KMS-11 (cell line): ENCODE results near the gene SIGLEC15.
"Not testable (repeated sequence)": the region's sequence is repeated elsewhere in the genome, so short reads cannot be mapped to it uniquely, and the experiment has no call there.

ENCODE experiments used
- H2AFZ ChIP-seq: fragments of 200-600 bp; sonication (generic); 2 replicates; pipeline ENCODE4 v1.6.1; 2016; ENCODE audit warnings: antibody characterized with exemption, mixed run types, low read depth
- H3K27ac ChIP-seq: fragments of 200-600 bp; sonication (generic); 2 replicates; pipeline ENCODE4 v1.6.1; 2016; ENCODE audit warnings: mild to moderate bottlenecking, mixed run types
- H3K27me3 ChIP-seq: fragments of 200-600 bp; sonication (generic); 2 replicates; pipeline ENCODE4 v1.6.1; 2017; ENCODE audit warnings: mild to moderate bottlenecking, low read depth, mixed run types, moderate library complexity; ENCODE audit not compliant: insufficient read depth
- H3K36me3 ChIP-seq: fragments of 200-600 bp; sonication (generic); 2 replicates; pipeline ENCODE4 v1.6.1; 2017; ENCODE audit warnings: mild to moderate bottlenecking, mixed run types; ENCODE audit not compliant: insufficient read depth
- H3K4me1 ChIP-seq: fragments of 200-600 bp; sonication (generic); 2 replicates; pipeline ENCODE4 v1.6.1; 2016; ENCODE audit warnings: mild to moderate bottlenecking, low read depth, mixed run types; ENCODE audit not compliant: poor library complexity, severe bottlenecking
- H3K4me2 ChIP-seq: fragments of 200-600 bp; sonication (generic); 2 replicates; pipeline ENCODE4 v1.7.0; 2016; ENCODE audit warnings: mild to moderate bottlenecking, mixed run types
- H3K4me3 ChIP-seq: fragments of 200-600 bp; sonication (generic); IDR thresholded peaks from 2 replicates; pipeline ENCODE4 v1.6.1; 2017; ENCODE audit warnings: low read depth, low read length, mixed read lengths; ENCODE audit not compliant: insufficient read depth
- H3K79me2 ChIP-seq: fragments of 200-600 bp; sonication (generic); 2 replicates; pipeline ENCODE4 v1.6.1; 2016; ENCODE audit warnings: low read depth, mixed run types; ENCODE audit not compliant: insufficient read depth
- H3K9ac ChIP-seq: fragments of 200-600 bp; sonication (generic); 2 replicates; pipeline ENCODE4 v1.6.1; 2016; ENCODE audit warnings: mild to moderate bottlenecking, mixed run types
- H4K20me1 ChIP-seq: fragments of 200-600 bp; sonication (generic); 2 replicates; pipeline ENCODE4 v1.6.1; 2016; ENCODE audit warnings: mild to moderate bottlenecking, mixed run types; ENCODE audit not compliant: insufficient read depth
- TF ChIP-seq, protein P1 (sequence below): fragments of 200-600 bp; sonication (generic); conservative IDR thresholded peaks from 2 replicates; pipeline ENCODE4 v1.6.1; 2017; ENCODE audit warnings: low read depth, mild to moderate bottlenecking, antibody characterized with exemption, low read length, moderate library complexity, mixed read lengths

The SIGLEC15 gene

DNA sequence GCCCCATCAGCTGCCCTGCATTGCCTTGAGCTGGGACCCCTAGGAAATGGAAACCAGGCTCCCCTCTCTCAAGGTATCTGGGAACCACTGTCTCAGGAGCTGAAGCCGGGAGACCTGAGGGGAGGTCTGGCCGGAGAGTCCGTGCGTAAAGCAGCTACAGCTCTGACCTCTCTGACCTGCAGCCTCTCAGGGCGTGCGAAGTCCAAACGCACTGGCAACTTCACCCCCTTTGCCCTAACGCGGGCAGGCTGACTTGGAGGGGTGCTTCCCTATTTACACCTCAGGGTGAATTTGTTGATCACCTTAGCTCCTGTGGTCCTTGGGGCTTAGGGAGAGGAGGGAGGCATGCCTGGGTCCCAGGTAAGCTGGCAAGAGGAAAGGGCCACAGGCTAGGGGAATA, 17.5 kb downstream of the SIGLEC15 start:
- no peak overlapping the region for H2AFZ ChIP-seq
- no peaks in the 10 kb centered on the region for H3K79me2 ChIP-seq
- H3K27me3 ChIP-seq: no peaks in the 10 kb centered on the region
- H4K20me1 ChIP-seq: no peaks in the 10 kb centered on the region
- H3K4me3 ChIP-seq: no peak overlapping the region
- no peak overlapping the region for H3K27ac ChIP-seq
- H3K9ac ChIP-seq: no peak overlapping the region
- no peaks in the 10 kb centered on the region for H3K36me3 ChIP-seq
- TF ChIP-seq, protein P1, sequence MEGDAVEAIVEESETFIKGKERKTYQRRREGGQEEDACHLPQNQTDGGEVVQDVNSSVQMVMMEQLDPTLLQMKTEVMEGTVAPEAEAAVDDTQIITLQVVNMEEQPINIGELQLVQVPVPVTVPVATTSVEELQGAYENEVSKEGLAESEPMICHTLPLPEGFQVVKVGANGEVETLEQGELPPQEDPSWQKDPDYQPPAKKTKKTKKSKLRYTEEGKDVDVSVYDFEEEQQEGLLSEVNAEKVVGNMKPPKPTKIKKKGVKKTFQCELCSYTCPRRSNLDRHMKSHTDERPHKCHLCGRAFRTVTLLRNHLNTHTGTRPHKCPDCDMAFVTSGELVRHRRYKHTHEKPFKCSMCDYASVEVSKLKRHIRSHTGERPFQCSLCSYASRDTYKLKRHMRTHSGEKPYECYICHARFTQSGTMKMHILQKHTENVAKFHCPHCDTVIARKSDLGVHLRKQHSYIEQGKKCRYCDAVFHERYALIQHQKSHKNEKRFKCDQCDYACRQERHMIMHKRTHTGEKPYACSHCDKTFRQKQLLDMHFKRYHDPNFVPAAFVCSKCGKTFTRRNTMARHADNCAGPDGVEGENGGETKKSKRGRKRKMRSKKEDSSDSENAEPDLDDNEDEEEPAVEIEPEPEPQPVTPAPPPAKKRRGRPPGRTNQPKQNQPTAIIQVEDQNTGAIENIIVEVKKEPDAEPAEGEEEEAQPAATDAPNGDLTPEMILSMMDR: no peak
- H3K4me1 ChIP-seq: no peaks in the 10 kb centered on the region
- H3K4me2 ChIP-seq: no peak overlapping the region

DNA sequence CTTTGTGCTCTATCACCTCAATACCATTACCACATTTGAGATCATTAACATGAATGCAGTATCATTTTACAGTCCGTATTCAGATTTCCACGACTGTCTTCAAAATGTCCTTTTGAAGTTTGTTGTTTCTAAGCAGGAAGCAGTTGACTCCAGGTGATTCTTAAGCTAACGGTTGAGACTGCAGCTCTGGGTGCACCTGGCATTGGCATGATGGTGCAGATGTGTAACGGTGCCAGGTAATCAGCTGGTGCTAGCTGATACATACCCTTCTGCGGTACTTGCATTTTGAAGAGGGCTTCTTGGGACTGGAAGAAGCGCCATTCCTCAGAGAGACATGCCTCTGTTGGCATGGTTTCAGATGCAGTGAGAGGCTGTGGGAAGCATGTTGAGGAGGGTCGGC, 19.5 kb downstream of the SIGLEC15 start:
- Histone ChIP-seq H4K20me1 (no peaks in the 10 kb centered on the region), H3K4me3 (no peak overlapping the region), H3K4me2 (no peak overlapping the region), H3K79me2 (no peaks in the 10 kb centered on the region), H3K27ac (no peak overlapping the region), H3K9ac (no peak overlapping the region), H2AFZ (no peak overlapping the region), H3K36me3 (no peaks in the 10 kb centered on the region), H3K27me3 (no peaks in the 10 kb centered on the region), H3K4me1 (no peaks in the 10 kb centered on the region)
- TF ChIP-seq, protein P1: no peak

DNA sequence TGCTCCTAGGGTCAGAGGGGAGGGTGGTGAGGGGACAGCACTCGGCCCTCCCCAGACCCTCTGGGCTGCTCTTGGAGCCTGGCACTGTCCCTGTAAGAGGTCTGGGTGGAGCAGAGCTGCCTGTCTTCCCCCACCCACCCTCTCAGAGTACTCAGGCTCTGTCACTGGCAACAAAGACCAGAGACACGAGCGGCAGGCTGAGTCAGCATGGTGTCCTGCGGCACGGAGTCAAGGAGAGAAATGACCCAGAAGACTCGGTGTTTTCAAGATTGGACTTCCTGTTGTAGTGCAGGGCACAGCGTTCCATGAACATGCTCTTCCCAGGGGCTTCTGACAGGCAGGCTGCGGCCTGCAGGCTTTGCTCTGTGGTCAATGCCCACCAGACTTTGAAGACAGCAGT, 19.9 kb downstream of the SIGLEC15 start:
- H3K4me2 ChIP-seq: no peak overlapping the region
- no peaks in the 10 kb centered on the region for H3K36me3 ChIP-seq
- H3K4me1 ChIP-seq: no peaks in the 10 kb centered on the region
- TF ChIP-seq, protein P1: no peak
- no peaks in the 10 kb centered on the region for H4K20me1 ChIP-seq
- no peaks in the 10 kb centered on the region for H3K79me2 ChIP-seq
- no peaks in the 10 kb centered on the region for H3K27me3 ChIP-seq
- H2AFZ ChIP-seq: no peak overlapping the region
- H3K4me3 ChIP-seq: no peak overlapping the region
- H3K9ac ChIP-seq: no peak overlapping the region
- no peak overlapping the region for H3K27ac ChIP-seq

DNA sequence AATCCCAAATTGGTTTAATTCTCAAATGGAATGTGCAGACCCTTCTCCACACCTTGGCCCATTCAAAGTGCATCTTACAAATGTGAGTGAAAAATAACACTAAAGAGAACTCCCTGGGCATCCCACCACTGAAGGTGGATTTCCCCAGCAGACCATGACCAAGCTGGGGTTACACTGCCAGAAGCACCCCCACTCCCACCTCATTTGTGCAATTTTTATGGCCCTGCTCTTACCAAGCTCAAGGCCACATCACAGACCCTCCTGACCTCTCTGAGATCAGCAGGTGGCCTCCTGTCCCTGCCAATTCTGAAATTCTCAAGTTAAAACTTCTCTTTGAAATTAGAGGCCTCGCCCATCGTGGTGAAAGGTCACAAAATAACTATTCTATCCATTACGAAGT, 21.6 kb downstream of the SIGLEC15 start:
- Histone ChIP-seq H3K4me1 (no peaks in the 10 kb centered on the region), H3K27me3 (no peaks in the 10 kb centered on the region), H3K27ac (no peak overlapping the region), H3K36me3 (no peaks in the 10 kb centered on the region), H4K20me1 (no peaks in the 10 kb centered on the region), H3K9ac (no peak overlapping the region), H3K4me2 (no peak overlapping the region), H2AFZ (no peak overlapping the region), H3K79me2 (no peaks in the 10 kb centered on the region), H3K4me3 (no peak overlapping the region)
- TF ChIP-seq, protein P1: no peak

DNA sequence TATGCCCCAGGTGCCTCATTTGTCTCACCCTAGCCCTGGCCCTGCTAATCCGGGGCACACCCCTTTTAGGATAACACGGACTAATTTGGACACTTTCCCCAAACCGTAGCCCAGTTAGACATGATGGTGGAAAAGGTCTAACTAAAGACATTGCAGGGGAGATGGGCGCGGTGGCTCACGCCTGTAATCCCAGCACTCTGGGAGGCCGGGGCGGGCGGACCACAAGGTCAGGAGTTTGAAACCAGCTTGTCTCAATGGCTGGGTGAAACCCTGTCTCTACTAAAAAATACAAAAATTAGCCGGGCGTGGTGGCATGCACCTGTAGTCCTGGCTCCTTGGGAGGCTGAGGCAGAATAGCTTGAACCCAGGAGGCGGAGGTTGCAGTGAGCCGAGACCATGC, 23.2 kb downstream of the SIGLEC15 start:
- H4K20me1 ChIP-seq, H3K79me2 ChIP-seq, H3K4me2 ChIP-seq, H3K36me3 ChIP-seq, H3K9ac ChIP-seq, H2AFZ ChIP-seq, H3K27me3 ChIP-seq, H3K27ac ChIP-seq, H3K4me3 ChIP-seq, H3K4me1 ChIP-seq: not testable (repeated sequence)
